WERI-Rb-1 (cell line): ENCODE measurements around the gene KCNN3.
A peak's percentile ranks its signal among the peaks of the same experiment; 100 is the strongest.

ENCODE experiments used
- DNase-seq: peaks from one replicate; pipeline ENCODE4 v3.0.0-alpha.2; 2020
- H3K27ac ChIP-seq: fragments of 250-450 bp; sonication (Bioruptor Pico); 2 replicates; pipeline ENCODE4 v1.5.1; 2020; ENCODE audit warnings: mild to moderate bottlenecking, moderate library complexity
- H3K27me3 ChIP-seq: fragments of 250-450 bp; sonication (Bioruptor Pico); 2 replicates; pipeline ENCODE4 v1.5.1; 2021; ENCODE audit warnings: mild to moderate bottlenecking, low read depth, moderate library complexity; ENCODE audit not compliant: insufficient read depth, severe bottlenecking
- H3K36me3 ChIP-seq: fragments of 250-450 bp; sonication (Bioruptor Pico); 2 replicates; pipeline ENCODE4 v1.5.1; 2020; ENCODE audit warnings: mild to moderate bottlenecking, moderate library complexity
- H3K4me3 ChIP-seq: 2 replicates; pipeline ENCODE4 v1.5.1; 2011; ENCODE audit warnings: low read depth, mild to moderate bottlenecking, control low read depth, low read length
- H3K9me3 ChIP-seq: fragments of 250-450 bp; sonication (Bioruptor Pico); 2 replicates; pipeline ENCODE4 v1.5.1; 2021; ENCODE audit warnings: mild to moderate bottlenecking, moderate library complexity; ENCODE audit not compliant: severe bottlenecking
- TF ChIP-seq, protein P1 (sequence below): IDR thresholded peaks from 2 replicates; pipeline ENCODE4 v1.5.1; 2011; ENCODE audit warnings: low read depth, mild to moderate bottlenecking, control low read depth, inconsistent platforms, low read length

KCNN3 gene

GRCh38 chr1:154759793-154760192, 110.3 kb downstream of the KCNN3 start:
- Histone ChIP-seq H3K9me3 (peaks cover 3% of the 10 kb centered on the region), H3K27me3 (peaks cover 85% of the 10 kb centered on the region), H3K36me3 (no peaks in the 10 kb centered on the region), H3K4me3 (no peak overlapping the region), H3K27ac (no peak overlapping the region)
- TF ChIP-seq, protein P1, sequence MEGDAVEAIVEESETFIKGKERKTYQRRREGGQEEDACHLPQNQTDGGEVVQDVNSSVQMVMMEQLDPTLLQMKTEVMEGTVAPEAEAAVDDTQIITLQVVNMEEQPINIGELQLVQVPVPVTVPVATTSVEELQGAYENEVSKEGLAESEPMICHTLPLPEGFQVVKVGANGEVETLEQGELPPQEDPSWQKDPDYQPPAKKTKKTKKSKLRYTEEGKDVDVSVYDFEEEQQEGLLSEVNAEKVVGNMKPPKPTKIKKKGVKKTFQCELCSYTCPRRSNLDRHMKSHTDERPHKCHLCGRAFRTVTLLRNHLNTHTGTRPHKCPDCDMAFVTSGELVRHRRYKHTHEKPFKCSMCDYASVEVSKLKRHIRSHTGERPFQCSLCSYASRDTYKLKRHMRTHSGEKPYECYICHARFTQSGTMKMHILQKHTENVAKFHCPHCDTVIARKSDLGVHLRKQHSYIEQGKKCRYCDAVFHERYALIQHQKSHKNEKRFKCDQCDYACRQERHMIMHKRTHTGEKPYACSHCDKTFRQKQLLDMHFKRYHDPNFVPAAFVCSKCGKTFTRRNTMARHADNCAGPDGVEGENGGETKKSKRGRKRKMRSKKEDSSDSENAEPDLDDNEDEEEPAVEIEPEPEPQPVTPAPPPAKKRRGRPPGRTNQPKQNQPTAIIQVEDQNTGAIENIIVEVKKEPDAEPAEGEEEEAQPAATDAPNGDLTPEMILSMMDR = no peak
- no peak for DNase-seq

GRCh38 chr1:154759196-154759595, 110.9 kb downstream of the KCNN3 start:
- Histone ChIP-seq H3K27me3 (peaks cover 88% of the 10 kb centered on the region), H3K9me3 (peaks cover 9% of the 10 kb centered on the region), H3K27ac (no peak overlapping the region), H3K4me3 (no peak overlapping the region), H3K36me3 (no peaks in the 10 kb centered on the region)
- TF ChIP-seq, protein P1 = no peak
- DNase-seq = no peak

DNA sequence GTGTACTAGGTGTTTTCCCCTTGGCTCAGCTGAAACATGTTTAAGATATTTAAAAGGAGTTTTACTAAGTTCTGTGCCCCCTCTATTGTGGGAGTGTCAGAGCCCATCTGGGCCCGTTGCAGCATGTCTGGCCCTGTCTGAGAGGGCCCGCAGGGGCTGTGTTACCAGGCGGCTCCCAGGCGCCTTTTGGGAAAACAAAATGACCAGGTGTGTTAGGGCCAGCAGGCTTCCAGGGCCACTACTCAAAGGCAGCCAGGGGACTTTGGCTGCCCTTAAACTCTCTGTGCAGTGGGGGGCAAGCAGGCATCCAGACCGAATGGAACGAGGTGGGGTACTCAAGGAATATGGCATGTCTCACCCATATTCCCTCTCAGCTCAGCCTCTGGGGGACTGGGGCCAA, 111.7 kb downstream of the KCNN3 start:
- H3K27me3 ChIP-seq = peaks cover 90% of the 10 kb centered on the region
- DNase-seq = peak; percentile 6
- peaks cover 9% of the 10 kb centered on the region for H3K9me3 ChIP-seq
- H3K4me3 ChIP-seq = no peak overlapping the region
- no peaks in the 10 kb centered on the region for H3K36me3 ChIP-seq
- TF ChIP-seq, protein P1 = no peak
- H3K27ac ChIP-seq = no peak overlapping the region

DNA sequence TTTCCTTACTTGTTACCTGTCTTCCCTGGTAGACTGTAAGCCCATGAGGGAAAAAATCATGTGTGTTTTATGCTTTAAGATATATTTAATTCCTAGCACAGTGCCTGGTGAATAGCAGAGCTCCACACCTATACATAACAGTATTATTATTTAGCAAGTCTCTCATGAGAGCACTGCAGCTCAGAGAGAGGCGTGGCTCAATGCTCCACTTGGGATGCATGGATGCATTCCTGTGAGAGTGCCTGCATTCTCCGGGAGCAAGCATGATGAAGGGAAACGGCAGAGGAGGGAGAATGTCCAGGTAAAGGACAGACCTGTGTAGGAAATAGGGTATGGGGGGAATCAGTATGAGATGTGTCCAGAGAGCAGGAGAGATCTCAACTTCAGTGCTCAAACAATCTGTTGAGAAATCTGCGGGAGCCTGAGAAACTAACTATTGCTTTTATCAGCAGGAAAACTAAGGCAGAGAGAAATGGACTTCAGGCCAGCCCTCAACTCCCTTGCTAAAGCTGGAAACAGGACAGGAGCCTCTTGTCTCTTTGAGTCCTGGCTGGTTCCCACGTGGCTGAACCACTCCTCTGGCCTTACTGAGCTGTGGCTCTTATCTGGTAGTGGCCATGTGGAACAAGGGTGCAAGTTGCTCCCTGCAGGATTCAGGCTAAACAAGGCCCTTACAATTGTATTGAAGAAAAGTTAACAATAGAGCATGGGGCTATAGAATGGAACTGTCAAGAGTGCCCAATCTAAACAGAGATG, 113.1 kb downstream of the KCNN3 start:
- Histone ChIP-seq H3K27ac (no peak overlapping the region), H3K27me3 (peaks cover 91% of the 10 kb centered on the region), H3K36me3 (no peaks in the 10 kb centered on the region), H3K9me3 (peaks cover 9% of the 10 kb centered on the region), H3K4me3 (no peak overlapping the region)
- DNase-seq = no peak
- TF ChIP-seq, protein P1 = no peak

DNA sequence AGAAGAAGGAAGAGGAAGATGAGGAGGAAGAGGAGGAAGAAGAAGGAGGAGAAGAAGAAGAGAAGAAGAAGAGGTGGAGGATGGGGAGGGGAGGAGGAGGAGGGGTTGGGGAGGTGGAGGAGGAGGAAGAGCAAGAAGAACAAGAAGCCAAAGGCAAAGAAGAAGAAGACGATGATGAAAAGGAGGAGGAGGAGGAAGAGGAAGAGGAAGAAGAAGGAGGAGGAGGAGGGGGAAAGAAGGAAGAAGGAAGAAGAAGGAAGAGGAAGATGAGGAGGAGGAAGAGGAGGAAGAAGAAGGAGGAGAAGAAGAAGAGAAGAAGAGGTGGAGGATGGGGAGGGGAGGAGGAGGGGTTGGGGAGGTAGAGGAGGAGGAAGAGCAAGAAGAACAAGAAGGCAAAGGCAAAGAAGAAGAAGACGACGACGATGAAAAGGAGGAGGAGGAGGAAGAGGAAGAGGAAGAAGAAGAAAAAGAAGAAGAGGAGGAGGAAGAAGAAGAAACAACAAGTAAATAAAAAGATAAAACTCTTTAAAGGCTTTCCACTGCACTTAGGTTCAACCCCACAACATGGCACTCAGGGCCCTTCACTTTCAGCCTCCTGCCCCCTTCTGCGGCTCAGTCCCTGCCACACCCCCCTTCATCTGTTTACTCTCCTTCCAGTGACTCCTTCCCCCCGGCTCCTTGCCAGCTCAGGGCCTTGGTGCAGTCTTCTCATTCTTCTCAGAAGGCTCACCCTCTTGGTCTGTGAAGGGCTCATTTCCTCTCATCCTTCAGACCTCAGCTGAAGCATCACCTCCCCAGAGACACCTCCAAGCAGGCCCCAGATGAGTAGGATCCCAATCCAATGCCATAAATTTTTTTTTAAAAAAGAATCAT, 114.0 kb downstream of the KCNN3 start:
- H3K27me3 ChIP-seq = peaks cover 91% of the 10 kb centered on the region
- H3K27ac ChIP-seq = no peak overlapping the region
- H3K4me3 ChIP-seq = no peak overlapping the region
- TF ChIP-seq, protein P1 = no peak
- no peaks in the 10 kb centered on the region for H3K36me3 ChIP-seq
- peaks cover 9% of the 10 kb centered on the region for H3K9me3 ChIP-seq
- no peak for DNase-seq
